GM12872 (cell line): Measurements from ENCODE around the gene SOX6.

Experiments used
- CTCF ChIP-seq: IDR thresholded peaks from 3 replicates; pipeline ENCODE4 v1.5.1; 2011; ENCODE audit warnings: low read depth, mild to moderate bottlenecking, low read length, moderate library complexity; ENCODE audit not compliant: insufficient read depth

Gene SOX6

GRCh38 chr11:16297332-16297731 is 59.0 kb downstream of the SOX6 start:
- no peak for TF ChIP-seq CTCF

GRCh38 chr11:16296273-16296672 is 60.1 kb downstream of the SOX6 start:
- TF ChIP-seq CTCF = no peak

- no peak for TF ChIP-seq CTCF
These were observed 60.8 kb downstream of the SOX6 start for GRCh38 chr11:16295592-16295991.

GRCh38 chr11:16293204-16293681 is 63.1 kb downstream of the SOX6 start:
- no peak for TF ChIP-seq CTCF

- no peak for TF ChIP-seq CTCF
These were observed 64.0 kb downstream of the SOX6 start for GRCh38 chr11:16292167-16292859.

- no peak for TF ChIP-seq CTCF
These were observed 64.6 kb downstream of the SOX6 start for GRCh38 chr11:16291729-16292128.

GRCh38 chr11:16289541-16289940 is 66.8 kb downstream of the SOX6 start:
- no peak for TF ChIP-seq CTCF
